ENCODE results near the gene FAM161B. TPM values are rescaled to one million over a fixed set of nuclear protein-coding genes. Genes with fewer than 3 reads are reported as not detected.

FAM161B gene
- total and polyA plus RNA-seq, 2 of the 8 experiments (the other 6 are each of a cell fraction or from before 2014, with no cell fraction given) = 0.14 to 0.32 TPM

DNA sequence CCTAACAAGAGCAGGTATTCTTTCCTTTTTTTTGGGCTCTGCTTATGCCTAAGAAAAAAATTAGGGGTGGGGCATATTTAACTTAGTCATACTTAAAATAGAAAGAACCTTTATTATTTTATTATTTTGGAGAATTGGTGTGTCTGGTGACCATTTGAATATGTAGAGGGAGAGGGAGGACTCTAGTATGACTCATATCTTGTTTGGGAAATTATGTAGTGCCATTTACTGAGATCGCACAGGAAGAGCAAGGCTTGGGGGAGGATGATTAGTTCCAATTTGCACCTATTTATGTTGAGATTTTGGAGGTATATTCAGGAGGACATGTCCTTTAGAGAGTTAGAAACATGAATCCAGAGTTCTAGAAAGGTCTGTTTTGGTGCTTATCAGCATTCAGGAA is 53.4 kb downstream of the FAM161B start (continued):
- TF ChIP-seq, protein P1, sequence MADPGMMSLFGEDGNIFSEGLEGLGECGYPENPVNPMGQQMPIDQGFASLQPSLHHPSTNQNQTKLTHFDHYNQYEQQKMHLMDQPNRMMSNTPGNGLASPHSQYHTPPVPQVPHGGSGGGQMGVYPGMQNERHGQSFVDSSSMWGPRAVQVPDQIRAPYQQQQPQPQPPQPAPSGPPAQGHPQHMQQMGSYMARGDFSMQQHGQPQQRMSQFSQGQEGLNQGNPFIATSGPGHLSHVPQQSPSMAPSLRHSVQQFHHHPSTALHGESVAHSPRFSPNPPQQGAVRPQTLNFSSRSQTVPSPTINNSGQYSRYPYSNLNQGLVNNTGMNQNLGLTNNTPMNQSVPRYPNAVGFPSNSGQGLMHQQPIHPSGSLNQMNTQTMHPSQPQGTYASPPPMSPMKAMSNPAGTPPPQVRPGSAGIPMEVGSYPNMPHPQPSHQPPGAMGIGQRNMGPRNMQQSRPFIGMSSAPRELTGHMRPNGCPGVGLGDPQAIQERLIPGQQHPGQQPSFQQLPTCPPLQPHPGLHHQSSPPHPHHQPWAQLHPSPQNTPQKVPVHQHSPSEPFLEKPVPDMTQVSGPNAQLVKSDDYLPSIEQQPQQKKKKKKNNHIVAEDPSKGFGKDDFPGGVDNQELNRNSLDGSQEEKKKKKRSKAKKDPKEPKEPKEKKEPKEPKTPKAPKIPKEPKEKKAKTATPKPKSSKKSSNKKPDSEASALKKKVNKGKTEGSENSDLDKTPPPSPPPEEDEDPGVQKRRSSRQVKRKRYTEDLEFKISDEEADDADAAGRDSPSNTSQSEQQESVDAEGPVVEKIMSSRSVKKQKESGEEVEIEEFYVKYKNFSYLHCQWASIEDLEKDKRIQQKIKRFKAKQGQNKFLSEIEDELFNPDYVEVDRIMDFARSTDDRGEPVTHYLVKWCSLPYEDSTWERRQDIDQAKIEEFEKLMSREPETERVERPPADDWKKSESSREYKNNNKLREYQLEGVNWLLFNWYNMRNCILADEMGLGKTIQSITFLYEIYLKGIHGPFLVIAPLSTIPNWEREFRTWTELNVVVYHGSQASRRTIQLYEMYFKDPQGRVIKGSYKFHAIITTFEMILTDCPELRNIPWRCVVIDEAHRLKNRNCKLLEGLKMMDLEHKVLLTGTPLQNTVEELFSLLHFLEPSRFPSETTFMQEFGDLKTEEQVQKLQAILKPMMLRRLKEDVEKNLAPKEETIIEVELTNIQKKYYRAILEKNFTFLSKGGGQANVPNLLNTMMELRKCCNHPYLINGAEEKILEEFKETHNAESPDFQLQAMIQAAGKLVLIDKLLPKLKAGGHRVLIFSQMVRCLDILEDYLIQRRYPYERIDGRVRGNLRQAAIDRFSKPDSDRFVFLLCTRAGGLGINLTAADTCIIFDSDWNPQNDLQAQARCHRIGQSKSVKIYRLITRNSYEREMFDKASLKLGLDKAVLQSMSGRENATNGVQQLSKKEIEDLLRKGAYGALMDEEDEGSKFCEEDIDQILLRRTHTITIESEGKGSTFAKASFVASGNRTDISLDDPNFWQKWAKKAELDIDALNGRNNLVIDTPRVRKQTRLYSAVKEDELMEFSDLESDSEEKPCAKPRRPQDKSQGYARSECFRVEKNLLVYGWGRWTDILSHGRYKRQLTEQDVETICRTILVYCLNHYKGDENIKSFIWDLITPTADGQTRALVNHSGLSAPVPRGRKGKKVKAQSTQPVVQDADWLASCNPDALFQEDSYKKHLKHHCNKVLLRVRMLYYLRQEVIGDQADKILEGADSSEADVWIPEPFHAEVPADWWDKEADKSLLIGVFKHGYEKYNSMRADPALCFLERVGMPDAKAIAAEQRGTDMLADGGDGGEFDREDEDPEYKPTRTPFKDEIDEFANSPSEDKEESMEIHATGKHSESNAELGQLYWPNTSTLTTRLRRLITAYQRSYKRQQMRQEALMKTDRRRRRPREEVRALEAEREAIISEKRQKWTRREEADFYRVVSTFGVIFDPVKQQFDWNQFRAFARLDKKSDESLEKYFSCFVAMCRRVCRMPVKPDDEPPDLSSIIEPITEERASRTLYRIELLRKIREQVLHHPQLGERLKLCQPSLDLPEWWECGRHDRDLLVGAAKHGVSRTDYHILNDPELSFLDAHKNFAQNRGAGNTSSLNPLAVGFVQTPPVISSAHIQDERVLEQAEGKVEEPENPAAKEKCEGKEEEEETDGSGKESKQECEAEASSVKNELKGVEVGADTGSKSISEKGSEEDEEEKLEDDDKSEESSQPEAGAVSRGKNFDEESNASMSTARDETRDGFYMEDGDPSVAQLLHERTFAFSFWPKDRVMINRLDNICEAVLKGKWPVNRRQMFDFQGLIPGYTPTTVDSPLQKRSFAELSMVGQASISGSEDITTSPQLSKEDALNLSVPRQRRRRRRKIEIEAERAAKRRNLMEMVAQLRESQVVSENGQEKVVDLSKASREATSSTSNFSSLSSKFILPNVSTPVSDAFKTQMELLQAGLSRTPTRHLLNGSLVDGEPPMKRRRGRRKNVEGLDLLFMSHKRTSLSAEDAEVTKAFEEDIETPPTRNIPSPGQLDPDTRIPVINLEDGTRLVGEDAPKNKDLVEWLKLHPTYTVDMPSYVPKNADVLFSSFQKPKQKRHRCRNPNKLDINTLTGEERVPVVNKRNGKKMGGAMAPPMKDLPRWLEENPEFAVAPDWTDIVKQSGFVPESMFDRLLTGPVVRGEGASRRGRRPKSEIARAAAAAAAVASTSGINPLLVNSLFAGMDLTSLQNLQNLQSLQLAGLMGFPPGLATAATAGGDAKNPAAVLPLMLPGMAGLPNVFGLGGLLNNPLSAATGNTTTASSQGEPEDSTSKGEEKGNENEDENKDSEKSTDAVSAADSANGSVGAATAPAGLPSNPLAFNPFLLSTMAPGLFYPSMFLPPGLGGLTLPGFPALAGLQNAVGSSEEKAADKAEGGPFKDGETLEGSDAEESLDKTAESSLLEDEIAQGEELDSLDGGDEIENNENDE (IDR thresholded peaks at IDR 0.05; ENCODE audit: insufficient replicate concordance, low read length) = no peak
- TF ChIP-seq BACH1 (IDR thresholded peaks at IDR 0.05; ENCODE audit: low read length) = no peak
- TF ChIP-seq RBBP5 (IDR thresholded peaks at IDR 0.05; ENCODE audit: borderline replicate concordance, low read depth, low read length) = no peak
- TF ChIP-seq ASH2L (IDR thresholded peaks at IDR 0.05; ENCODE audit: low read length) = no peak
